Measurements from ENCODE around the gene LRRTM4.
"Not testable (repeated sequence)": the region's sequence is repeated elsewhere in the genome, so short reads cannot be mapped to it uniquely, and the experiment has no call there.

The LRRTM4 gene

DNA sequence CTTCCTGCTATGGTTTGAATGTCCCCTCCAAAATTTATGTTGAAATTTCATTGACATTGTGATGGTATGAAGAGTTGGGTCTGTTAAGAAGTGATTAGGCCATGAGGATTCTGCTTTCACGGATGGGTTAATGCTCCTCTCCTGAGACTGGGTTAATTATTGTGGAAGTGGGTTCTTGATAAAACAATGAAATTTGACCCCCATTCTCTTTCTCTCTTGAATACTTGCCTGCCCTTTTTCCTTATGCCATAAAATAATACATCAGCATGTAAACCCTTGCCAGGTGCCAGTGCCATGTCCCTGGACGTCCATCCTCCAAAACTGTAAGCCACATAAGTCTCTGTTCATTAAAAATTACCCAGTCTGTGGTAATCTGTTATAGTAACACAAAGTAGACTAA lies 352.8 kb downstream of the LRRTM4 start:
- DNase-seq (ENCODE audit: insufficient read length, low spot score) (no peak), FAIRE-seq (no peak)
- TF ChIP-seq TAF1 (IDR thresholded peaks at IDR 0.05; ENCODE audit: low read depth, low read length), result no peak
- no peak for TF ChIP-seq POLR2AphosphoS5 (IDR thresholded peaks at IDR 0.05; ENCODE audit: low read depth, low read length)
- no peak for TF ChIP-seq SPI1 (IDR thresholded peaks at IDR 0.05; ENCODE audit: low read depth, low read length)
- no peak for TF ChIP-seq POLR2A (IDR thresholded peaks at IDR 0.05; ENCODE audit: low read depth, low read length)
- TF ChIP-seq PAX5 (IDR thresholded peaks at IDR 0.05; ENCODE audit: insufficient read depth, low read length, severe bottlenecking), result no peak
- no peak for TF ChIP-seq POU2F2 (IDR thresholded peaks at IDR 0.05; ENCODE audit: low read depth, low read length)

- FAIRE-seq, result not testable (repeated sequence)
Measured at GRCh38 chr2:77164021-77164420, 358.2 kb downstream of the LRRTM4 start.

GRCh38 chr2:77161009-77161408 lies 361.2 kb downstream of the LRRTM4 start:
- FAIRE-seq (no peak), DNase-seq (ENCODE audit: insufficient read length, low spot score) (no peak)
- TF ChIP-seq POLR2AphosphoS5 (IDR thresholded peaks at IDR 0.05; ENCODE audit: low read depth, low read length) (no peak), POLR2A (IDR thresholded peaks at IDR 0.05; ENCODE audit: low read depth, low read length) (no peak), PAX5 (IDR thresholded peaks at IDR 0.05; ENCODE audit: insufficient read depth, low read length, severe bottlenecking) (no peak), SPI1 (IDR thresholded peaks at IDR 0.05; ENCODE audit: low read depth, low read length) (no peak), POU2F2 (IDR thresholded peaks at IDR 0.05; ENCODE audit: low read depth, low read length) (no peak), TAF1 (IDR thresholded peaks at IDR 0.05; ENCODE audit: low read depth, low read length) (no peak)

More at GRCh38 chr2:77164021-77164420, 358.2 kb downstream of the LRRTM4 start:
- DNase-seq (ENCODE audit: insufficient read length, low spot score), result not testable (repeated sequence)

DNA sequence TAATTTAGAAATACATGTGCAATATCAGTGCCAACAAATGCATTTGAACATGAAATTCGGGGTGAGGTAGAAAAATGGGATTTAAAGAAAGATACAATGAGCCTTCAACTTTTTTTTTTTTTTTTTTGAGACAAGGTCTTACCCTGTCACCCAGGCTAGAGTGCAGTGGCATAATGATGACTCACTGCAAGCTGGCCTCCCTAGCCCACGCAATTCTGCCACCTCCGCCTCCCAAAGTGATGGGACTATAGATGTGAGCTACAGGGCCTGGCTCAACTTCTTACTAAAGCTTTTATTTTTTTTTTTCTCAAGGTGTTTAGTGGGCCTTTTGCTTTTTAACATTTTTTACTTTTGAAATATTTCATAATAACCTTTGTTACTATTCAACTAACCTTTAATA lies 365.6 kb downstream of the LRRTM4 start:
- no peak for FAIRE-seq

DNA sequence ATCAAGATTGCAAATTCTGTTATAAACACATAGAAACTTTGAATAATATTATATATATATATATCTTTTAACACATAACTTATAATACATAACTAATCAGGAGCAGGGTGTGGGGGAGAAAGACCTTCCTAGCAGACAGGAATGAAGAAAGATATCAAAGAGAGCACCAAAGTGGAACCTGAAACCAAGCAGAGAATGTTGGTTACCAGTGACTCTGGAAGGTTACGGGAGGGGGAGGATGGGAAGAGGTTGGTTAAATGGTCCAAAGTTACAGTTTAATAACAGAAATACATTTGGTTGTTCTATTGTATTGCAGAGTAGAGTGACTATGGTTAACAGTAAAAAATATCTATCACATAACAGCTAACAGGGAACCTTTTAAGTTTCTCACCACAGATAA lies 366.7 kb downstream of the LRRTM4 start:
- DNase-seq (ENCODE audit: insufficient read length, low spot score) (no peak), FAIRE-seq (peak; percentile 23)

More for the DNA sequence above, 365.6 kb downstream of the LRRTM4 start:
- no peak for DNase-seq (ENCODE audit: insufficient read length, low spot score)
- TF ChIP-seq POU2F2 (IDR thresholded peaks at IDR 0.05; ENCODE audit: low read depth, low read length) (no peak), POLR2AphosphoS5 (IDR thresholded peaks at IDR 0.05; ENCODE audit: low read depth, low read length) (no peak), PAX5 (IDR thresholded peaks at IDR 0.05; ENCODE audit: insufficient read depth, low read length, severe bottlenecking) (no peak), POLR2A (IDR thresholded peaks at IDR 0.05; ENCODE audit: low read depth, low read length) (no peak), SPI1 (IDR thresholded peaks at IDR 0.05; ENCODE audit: low read depth, low read length) (no peak), TAF1 (IDR thresholded peaks at IDR 0.05; ENCODE audit: low read depth, low read length) (no peak)

GRCh38 chr2:77149565-77149964 lies 372.6 kb downstream of the LRRTM4 start:
- no peak for FAIRE-seq
- no peak for DNase-seq (ENCODE audit: insufficient read length, low spot score)

More for the DNA sequence above, 366.7 kb downstream of the LRRTM4 start:
- TF ChIP-seq POLR2AphosphoS5 (IDR thresholded peaks at IDR 0.05; ENCODE audit: low read depth, low read length) (no peak), PAX5 (IDR thresholded peaks at IDR 0.05; ENCODE audit: insufficient read depth, low read length, severe bottlenecking) (no peak), POU2F2 (IDR thresholded peaks at IDR 0.05; ENCODE audit: low read depth, low read length) (no peak), TAF1 (IDR thresholded peaks at IDR 0.05; ENCODE audit: low read depth, low read length) (no peak), SPI1 (IDR thresholded peaks at IDR 0.05; ENCODE audit: low read depth, low read length) (no peak), POLR2A (IDR thresholded peaks at IDR 0.05; ENCODE audit: low read depth, low read length) (no peak)

GRCh38 chr2:77147153-77147552 lies 375.0 kb downstream of the LRRTM4 start:
- DNase-seq (ENCODE audit: insufficient read length, low spot score) (no peak), FAIRE-seq (no peak)
- TF ChIP-seq SPI1 (IDR thresholded peaks at IDR 0.05; ENCODE audit: low read depth, low read length) (no peak), POLR2AphosphoS5 (IDR thresholded peaks at IDR 0.05; ENCODE audit: low read depth, low read length) (no peak), POLR2A (IDR thresholded peaks at IDR 0.05; ENCODE audit: low read depth, low read length) (no peak), PAX5 (IDR thresholded peaks at IDR 0.05; ENCODE audit: insufficient read depth, low read length, severe bottlenecking) (no peak), TAF1 (IDR thresholded peaks at IDR 0.05; ENCODE audit: low read depth, low read length) (no peak), POU2F2 (IDR thresholded peaks at IDR 0.05; ENCODE audit: low read depth, low read length) (no peak)

More at GRCh38 chr2:77149565-77149964, 372.6 kb downstream of the LRRTM4 start:
- TF ChIP-seq POLR2A (IDR thresholded peaks at IDR 0.05; ENCODE audit: low read depth, low read length), result no peak
- TF ChIP-seq SPI1 (IDR thresholded peaks at IDR 0.05; ENCODE audit: low read depth, low read length), result no peak
- no peak for TF ChIP-seq TAF1 (IDR thresholded peaks at IDR 0.05; ENCODE audit: low read depth, low read length)
- no peak for TF ChIP-seq POU2F2 (IDR thresholded peaks at IDR 0.05; ENCODE audit: low read depth, low read length)
- no peak for TF ChIP-seq POLR2AphosphoS5 (IDR thresholded peaks at IDR 0.05; ENCODE audit: low read depth, low read length)
- no peak for TF ChIP-seq PAX5 (IDR thresholded peaks at IDR 0.05; ENCODE audit: insufficient read depth, low read length, severe bottlenecking)

DNA sequence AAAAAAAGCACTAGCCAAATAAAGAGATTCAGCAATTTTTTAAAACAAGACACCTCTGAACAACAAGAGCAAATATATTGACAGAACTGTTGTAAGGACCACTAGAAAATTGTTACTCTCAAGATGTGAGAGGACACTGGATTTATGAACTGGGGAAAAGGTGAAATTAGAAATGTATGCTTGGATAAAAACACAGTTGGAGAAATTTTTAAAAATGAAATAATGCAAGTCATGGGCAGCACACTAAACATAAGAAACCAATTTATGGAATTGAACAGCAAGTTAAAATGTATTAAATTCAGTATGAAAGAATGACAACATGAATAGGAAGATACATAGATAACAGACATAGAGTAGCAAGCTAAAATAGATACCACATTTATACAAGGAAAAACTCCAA lies 377.4 kb downstream of the LRRTM4 start:
- FAIRE-seq (no peak), DNase-seq (ENCODE audit: insufficient read length, low spot score) (no peak)
- TF ChIP-seq SPI1 (IDR thresholded peaks at IDR 0.05; ENCODE audit: low read depth, low read length) (no peak), TAF1 (IDR thresholded peaks at IDR 0.05; ENCODE audit: low read depth, low read length) (no peak), POU2F2 (IDR thresholded peaks at IDR 0.05; ENCODE audit: low read depth, low read length) (no peak), POLR2AphosphoS5 (IDR thresholded peaks at IDR 0.05; ENCODE audit: low read depth, low read length) (no peak), POLR2A (IDR thresholded peaks at IDR 0.05; ENCODE audit: low read depth, low read length) (no peak), PAX5 (IDR thresholded peaks at IDR 0.05; ENCODE audit: insufficient read depth, low read length, severe bottlenecking) (no peak)

DNA sequence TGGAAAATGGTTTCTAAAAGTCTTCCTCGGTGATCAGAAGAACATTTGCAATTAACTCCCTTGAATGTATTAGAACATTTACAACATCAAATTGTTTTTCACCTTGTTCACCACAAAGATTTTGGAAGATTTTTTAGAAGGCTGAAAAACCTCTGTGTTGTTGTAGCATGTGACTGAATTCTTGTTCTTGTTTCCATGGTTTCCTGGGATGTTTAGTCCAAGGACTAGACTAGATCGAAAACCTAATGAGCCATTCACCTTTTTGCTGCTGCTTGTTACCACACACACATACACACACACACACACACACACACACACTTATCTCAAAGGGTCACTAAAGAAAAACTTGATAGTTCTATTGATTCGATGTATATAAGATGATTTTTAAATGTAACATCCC lies 380.0 kb downstream of the LRRTM4 start:
- DNase-seq (ENCODE audit: insufficient read length, low spot score), result no peak
- FAIRE-seq, result no peak
- TF ChIP-seq POU2F2 (IDR thresholded peaks at IDR 0.05; ENCODE audit: low read depth, low read length) (no peak), POLR2A (IDR thresholded peaks at IDR 0.05; ENCODE audit: low read depth, low read length) (no peak), PAX5 (IDR thresholded peaks at IDR 0.05; ENCODE audit: insufficient read depth, low read length, severe bottlenecking) (no peak), SPI1 (IDR thresholded peaks at IDR 0.05; ENCODE audit: low read depth, low read length) (no peak), TAF1 (IDR thresholded peaks at IDR 0.05; ENCODE audit: low read depth, low read length) (no peak), POLR2AphosphoS5 (IDR thresholded peaks at IDR 0.05; ENCODE audit: low read depth, low read length) (no peak)

DNA sequence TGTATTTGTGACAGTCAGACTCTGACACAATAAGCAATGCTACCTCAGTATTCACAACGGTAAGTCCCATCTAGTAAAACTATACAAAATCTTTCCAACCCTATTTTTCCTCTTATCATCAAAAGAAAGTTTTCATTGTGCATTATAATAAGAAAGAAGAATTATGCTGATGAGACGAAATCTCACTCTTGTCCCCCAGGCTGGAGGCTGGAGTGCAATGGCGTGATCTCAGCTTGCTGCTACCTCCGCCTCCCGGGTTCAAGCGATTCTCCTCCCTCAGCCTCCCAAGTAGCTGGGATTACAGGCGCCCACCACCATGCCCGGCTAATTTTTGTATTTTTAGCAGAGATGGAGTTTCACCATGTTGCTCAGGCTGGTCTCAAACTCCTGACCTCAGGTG lies 393.7 kb downstream of the LRRTM4 start:
- not testable (repeated sequence) for FAIRE-seq; DNase-seq (ENCODE audit: insufficient read length, low spot score)

Data from GM12891 (cell line).